NB4 (cell line): ENCODE measurements around the gene PAK6.
A peak's percentile ranks its signal among the peaks of the same experiment; 100 is the strongest.

Experiments
- DNase-seq: peaks from one replicate; pipeline ENCODE4 v3.0.0; 2010; ENCODE audit warnings: low read depth
- H3K4me3 ChIP-seq: one replicate; pipeline ENCODE4 v1.5.1; 2011; ENCODE audit warnings: mild to moderate bottlenecking, low read depth, low read length, moderate library complexity
- CTCF ChIP-seq: IDR thresholded peaks from one replicate; pipeline ENCODE4 v1.5.1; 2012; ENCODE audit warnings: low read depth, low read length
- MAX ChIP-seq: IDR thresholded peaks from 2 replicates; pipeline ENCODE4 v1.6.1; 2011; ENCODE audit warnings: low read depth, low read length
- MYC ChIP-seq: IDR thresholded peaks from 2 replicates; pipeline ENCODE4 v1.6.1; 2011; ENCODE audit warnings: low read depth, low read length
- POLR2A ChIP-seq: IDR thresholded peaks from 2 replicates; pipeline ENCODE4 v1.6.1; 2011; ENCODE audit warnings: mild to moderate bottlenecking; ENCODE audit not compliant: insufficient read length; ENCODE audit errors: extremely low read depth

PAK6 gene

GRCh38 chr15:40243126-40243810 lies 4.4 kb downstream of the PAK6 start:
- TF ChIP-seq MYC, result no peak
- no peak for TF ChIP-seq MAX
- no peak overlapping the region for H3K4me3 ChIP-seq
- DNase-seq, result peak; percentile 18

GRCh38 chr15:40244961-40245523 lies 6.2 kb downstream of the PAK6 start:
- peak; percentile 33 for DNase-seq
- TF ChIP-seq CTCF (no peak), MYC (no peak), POLR2A (no peak), MAX (no peak)
- no peak overlapping the region for H3K4me3 ChIP-seq

- no peak overlapping the region for H3K4me3 ChIP-seq
- no peak for DNase-seq
- no peak for TF ChIP-seq POLR2A
- TF ChIP-seq MAX, result no peak
- no peak for TF ChIP-seq MYC
- TF ChIP-seq CTCF, result no peak
Observed at GRCh38 chr15:40245666-40246450, 7.0 kb downstream of the PAK6 start.

- TF ChIP-seq POLR2A, result no peak
- TF ChIP-seq MYC, result no peak
- no peak for TF ChIP-seq MAX
- TF ChIP-seq CTCF, result no peak
- no peak for DNase-seq
Observed at GRCh38 chr15:40246496-40247280, 7.8 kb downstream of the PAK6 start.

GRCh38 chr15:40247406-40247971 lies 8.6 kb downstream of the PAK6 start:
- TF ChIP-seq POLR2A, result no peak
- TF ChIP-seq CTCF, result no peak
- no peak for TF ChIP-seq MYC
- no peak overlapping the region for H3K4me3 ChIP-seq
- no peak for DNase-seq

More at GRCh38 chr15:40246496-40247280, 7.8 kb downstream of the PAK6 start:
- no peak overlapping the region for H3K4me3 ChIP-seq
